ENCODE data around the gene NXN. TPM values are rescaled to one million over a fixed set of nuclear protein-coding genes. Genes with fewer than 3 reads are reported as not detected.

The NXN gene
- polyA plus RNA-seq, 1 donor from 2014 or later, result 14.8 TPM

DNA sequence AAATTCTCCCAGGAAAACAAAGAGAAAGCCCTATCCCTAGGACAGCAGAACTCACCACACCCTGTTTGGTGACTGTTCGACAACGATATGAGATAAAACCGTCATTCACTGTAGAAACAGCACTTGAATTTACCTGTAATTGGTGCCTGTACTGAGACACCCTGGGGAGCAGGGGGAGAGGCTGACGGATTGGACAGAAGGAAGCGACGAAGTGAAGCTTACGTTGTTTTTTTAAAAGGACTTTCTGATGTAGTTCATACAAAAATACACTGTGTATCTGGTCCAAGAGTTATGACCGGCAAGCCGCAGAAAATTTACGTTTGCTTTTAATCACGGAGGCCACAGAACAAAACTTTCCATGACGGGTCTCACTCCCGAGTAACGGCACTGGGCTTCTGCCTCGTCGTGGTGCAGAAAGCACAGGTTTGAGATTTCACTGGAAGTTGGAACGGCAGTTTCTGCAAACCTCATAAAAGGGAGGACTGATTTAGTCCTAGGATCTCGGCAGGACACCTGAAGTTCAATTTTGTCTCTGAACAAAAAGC lies 9.7 kb downstream of the NXN start:
- Histone ChIP-seq H3K9me2 (ENCODE audit: insufficient read depth, low read length) (no peaks in the 10 kb centered on the region), H4K20me1 (ENCODE audit: insufficient read depth) (no peaks in the 10 kb centered on the region), H3K36me3 (ENCODE audit: insufficient read depth, low read length) (no peaks in the 10 kb centered on the region), H3K9me3 (ENCODE audit: low read length) (no peaks in the 10 kb centered on the region), H3F3A (ENCODE audit: insufficient read depth, low read length, poor library complexity, severe bottlenecking) (no peaks in the 10 kb centered on the region), H3K9ac (ENCODE audit: low read length) (peak overlapping the region; percentile 45), H3K79me2 (replicated peaks; ENCODE audit: insufficient read depth, low read length) (peaks cover 62% of the 10 kb centered on the region), H3K27me3 (ENCODE audit: insufficient read depth, low read depth, low read length) (no peaks in the 10 kb centered on the region), H3K4me2 (ENCODE audit: low read length) (peak overlapping the region; percentile 59), H3K4me3 (ENCODE audit: low read length) (peak overlapping the region; percentile 58), H2AFZ (ENCODE audit: low read depth, low read length) (peak overlapping the region; percentile 16), H3K27ac (ENCODE audit: low read length) (peak overlapping the region; percentile 53)
- TF ChIP-seq EP300 (conservative IDR thresholded peaks at IDR 0.05; ENCODE audit: poor library complexity, severe bottlenecking), result no peak
- TF ChIP-seq EZH2 (IDR thresholded peaks at IDR 0.05; ENCODE audit: borderline replicate concordance, insufficient read depth, low read length, poor library complexity, severe bottlenecking), result no peak
- TF ChIP-seq TAF1 (IDR thresholded peaks at IDR 0.05; ENCODE audit: low read depth), result no peak
- TF ChIP-seq SMC3 (conservative IDR thresholded peaks at IDR 0.05; ENCODE audit: poor library complexity), result no peak
- TF ChIP-seq, protein P1, sequence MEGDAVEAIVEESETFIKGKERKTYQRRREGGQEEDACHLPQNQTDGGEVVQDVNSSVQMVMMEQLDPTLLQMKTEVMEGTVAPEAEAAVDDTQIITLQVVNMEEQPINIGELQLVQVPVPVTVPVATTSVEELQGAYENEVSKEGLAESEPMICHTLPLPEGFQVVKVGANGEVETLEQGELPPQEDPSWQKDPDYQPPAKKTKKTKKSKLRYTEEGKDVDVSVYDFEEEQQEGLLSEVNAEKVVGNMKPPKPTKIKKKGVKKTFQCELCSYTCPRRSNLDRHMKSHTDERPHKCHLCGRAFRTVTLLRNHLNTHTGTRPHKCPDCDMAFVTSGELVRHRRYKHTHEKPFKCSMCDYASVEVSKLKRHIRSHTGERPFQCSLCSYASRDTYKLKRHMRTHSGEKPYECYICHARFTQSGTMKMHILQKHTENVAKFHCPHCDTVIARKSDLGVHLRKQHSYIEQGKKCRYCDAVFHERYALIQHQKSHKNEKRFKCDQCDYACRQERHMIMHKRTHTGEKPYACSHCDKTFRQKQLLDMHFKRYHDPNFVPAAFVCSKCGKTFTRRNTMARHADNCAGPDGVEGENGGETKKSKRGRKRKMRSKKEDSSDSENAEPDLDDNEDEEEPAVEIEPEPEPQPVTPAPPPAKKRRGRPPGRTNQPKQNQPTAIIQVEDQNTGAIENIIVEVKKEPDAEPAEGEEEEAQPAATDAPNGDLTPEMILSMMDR (IDR thresholded peaks at IDR 0.05; ENCODE audit: poor library complexity, severe bottlenecking), result no peak
- TF ChIP-seq POLR2AphosphoS5 (IDR thresholded peaks at IDR 0.05), result no peak
- no peak for TF ChIP-seq RAD21 (conservative IDR thresholded peaks at IDR 0.05)
- TF ChIP-seq, protein P2, sequence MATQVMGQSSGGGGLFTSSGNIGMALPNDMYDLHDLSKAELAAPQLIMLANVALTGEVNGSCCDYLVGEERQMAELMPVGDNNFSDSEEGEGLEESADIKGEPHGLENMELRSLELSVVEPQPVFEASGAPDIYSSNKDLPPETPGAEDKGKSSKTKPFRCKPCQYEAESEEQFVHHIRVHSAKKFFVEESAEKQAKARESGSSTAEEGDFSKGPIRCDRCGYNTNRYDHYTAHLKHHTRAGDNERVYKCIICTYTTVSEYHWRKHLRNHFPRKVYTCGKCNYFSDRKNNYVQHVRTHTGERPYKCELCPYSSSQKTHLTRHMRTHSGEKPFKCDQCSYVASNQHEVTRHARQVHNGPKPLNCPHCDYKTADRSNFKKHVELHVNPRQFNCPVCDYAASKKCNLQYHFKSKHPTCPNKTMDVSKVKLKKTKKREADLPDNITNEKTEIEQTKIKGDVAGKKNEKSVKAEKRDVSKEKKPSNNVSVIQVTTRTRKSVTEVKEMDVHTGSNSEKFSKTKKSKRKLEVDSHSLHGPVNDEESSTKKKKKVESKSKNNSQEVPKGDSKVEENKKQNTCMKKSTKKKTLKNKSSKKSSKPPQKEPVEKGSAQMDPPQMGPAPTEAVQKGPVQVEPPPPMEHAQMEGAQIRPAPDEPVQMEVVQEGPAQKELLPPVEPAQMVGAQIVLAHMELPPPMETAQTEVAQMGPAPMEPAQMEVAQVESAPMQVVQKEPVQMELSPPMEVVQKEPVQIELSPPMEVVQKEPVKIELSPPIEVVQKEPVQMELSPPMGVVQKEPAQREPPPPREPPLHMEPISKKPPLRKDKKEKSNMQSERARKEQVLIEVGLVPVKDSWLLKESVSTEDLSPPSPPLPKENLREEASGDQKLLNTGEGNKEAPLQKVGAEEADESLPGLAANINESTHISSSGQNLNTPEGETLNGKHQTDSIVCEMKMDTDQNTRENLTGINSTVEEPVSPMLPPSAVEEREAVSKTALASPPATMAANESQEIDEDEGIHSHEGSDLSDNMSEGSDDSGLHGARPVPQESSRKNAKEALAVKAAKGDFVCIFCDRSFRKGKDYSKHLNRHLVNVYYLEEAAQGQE (IDR thresholded peaks at IDR 0.05; ENCODE audit: borderline replicate concordance), result no peak
- TF ChIP-seq MXI1 (conservative IDR thresholded peaks at IDR 0.05; ENCODE audit: poor library complexity, severe bottlenecking), result no peak

DNA sequence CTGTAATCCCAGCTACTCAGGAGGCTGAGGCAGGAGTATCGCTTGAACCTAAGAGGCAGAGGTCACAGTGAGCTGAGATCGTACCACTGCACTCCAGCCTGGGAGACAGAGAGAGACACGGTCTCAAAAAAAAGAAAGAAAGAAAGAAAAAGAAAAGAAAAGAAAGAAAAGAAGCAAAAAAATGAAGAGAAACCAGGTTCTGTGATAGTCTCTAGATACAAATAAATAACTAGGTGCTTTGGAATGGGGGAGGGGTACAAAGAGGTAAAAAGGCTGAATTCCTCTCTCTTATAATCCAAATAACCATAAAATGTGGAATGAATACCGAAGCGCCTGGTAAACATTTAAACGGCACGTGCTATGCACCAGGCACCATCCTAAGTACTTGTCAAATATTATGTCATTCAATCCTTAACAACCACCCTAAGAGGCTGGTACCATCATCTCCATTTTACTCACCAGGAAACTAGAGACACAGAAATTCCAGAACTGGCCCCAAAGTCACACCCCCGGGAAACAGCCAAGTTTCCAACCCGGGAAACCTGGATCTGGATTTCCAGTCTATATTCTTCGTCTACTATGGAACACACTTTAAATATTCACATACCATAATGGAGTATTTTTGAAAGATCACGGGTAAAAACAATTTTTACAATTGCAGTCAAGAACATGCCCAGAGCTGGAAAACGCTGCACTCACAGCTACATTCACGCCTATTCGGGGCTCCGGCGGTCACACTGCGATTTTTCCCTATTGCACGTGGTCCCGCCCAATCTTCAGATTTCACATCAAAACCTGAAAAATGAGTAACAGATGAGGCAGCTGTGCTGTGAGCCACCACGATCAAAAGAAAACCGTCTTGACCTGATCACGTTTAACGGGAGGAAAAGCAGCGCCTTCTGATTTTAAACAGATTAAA lies 10.5 kb downstream of the NXN start:
- peak overlapping the region; percentile 45 for H3K9ac ChIP-seq (ENCODE audit: low read length)
- no peak for TF ChIP-seq MXI1 (conservative IDR thresholded peaks at IDR 0.05; ENCODE audit: poor library complexity, severe bottlenecking)
- no peak for TF ChIP-seq EP300 (conservative IDR thresholded peaks at IDR 0.05; ENCODE audit: poor library complexity, severe bottlenecking)
- TF ChIP-seq EZH2 (IDR thresholded peaks at IDR 0.05; ENCODE audit: borderline replicate concordance, insufficient read depth, low read length, poor library complexity, severe bottlenecking), result no peak
- no peak for TF ChIP-seq SMC3 (conservative IDR thresholded peaks at IDR 0.05; ENCODE audit: poor library complexity)
- TF ChIP-seq, protein P1 (IDR thresholded peaks at IDR 0.05; ENCODE audit: poor library complexity, severe bottlenecking), result no peak
- TF ChIP-seq POLR2AphosphoS5 (IDR thresholded peaks at IDR 0.05), result no peak
- TF ChIP-seq, protein P2 (IDR thresholded peaks at IDR 0.05; ENCODE audit: borderline replicate concordance), result no peak

More for the DNA sequence above, 10.5 kb downstream of the NXN start:
- H2AFZ ChIP-seq (ENCODE audit: low read depth, low read length), result peak overlapping the region; percentile 16
- H3K4me3 ChIP-seq (ENCODE audit: low read length), result peak overlapping the region; percentile 58
- peak overlapping the region; percentile 59 for H3K4me2 ChIP-seq (ENCODE audit: low read length)
- peak overlapping the region; percentile 53 for H3K27ac ChIP-seq (ENCODE audit: low read length)
- no peaks in the 10 kb centered on the region for H3K9me2 ChIP-seq (ENCODE audit: insufficient read depth, low read length)
- no peaks in the 10 kb centered on the region for H4K20me1 ChIP-seq (ENCODE audit: insufficient read depth)
- no peaks in the 10 kb centered on the region for H3K27me3 ChIP-seq (ENCODE audit: insufficient read depth, low read depth, low read length)
- no peaks in the 10 kb centered on the region for H3K36me3 ChIP-seq (ENCODE audit: insufficient read depth, low read length)
- H3K9me3 ChIP-seq (ENCODE audit: low read length), result no peaks in the 10 kb centered on the region
- H3F3A ChIP-seq (ENCODE audit: insufficient read depth, low read length, poor library complexity, severe bottlenecking), result no peaks in the 10 kb centered on the region
- H3K79me2 ChIP-seq (replicated peaks; ENCODE audit: insufficient read depth, low read length), result peaks cover 57% of the 10 kb centered on the region
